Measurements from ENCODE around the gene RNF214. TPM values are rescaled to one million over a fixed set of nuclear protein-coding genes. Genes with fewer than 3 reads are reported as not detected.
A peak's percentile ranks its signal among the peaks of the same experiment; 100 is the strongest.

RNF214 gene
- total and polyA plus RNA-seq, 2 of the 13 experiments (the other 11 are each of a cell fraction or from before 2014, with no cell fraction given): 10.7 to 12.6 TPM

GRCh38 chr11:117316197-117316961 is 83.9 kb downstream of the RNF214 start, which contains the start of gene BACE1 (continued):
- TF ChIP-seq ZNF496 (CRISPR knock-in tag; IDR thresholded peaks at IDR 0.05; ENCODE audit: insufficient replicate concordance) (no peak), ETV6 (CRISPR knock-in tag; conservative IDR thresholded peaks at IDR 0.05) (no peak), ZNF44 (CRISPR knock-in tag; IDR thresholded peaks at IDR 0.05) (no peak), ZNF451 (CRISPR knock-in tag; IDR thresholded peaks at IDR 0.05) (no peak), KLF16 (CRISPR knock-in tag; IDR thresholded peaks at IDR 0.05) (no peak; a peak in 1 of 4 replicates), SP2 (CRISPR knock-in tag; IDR thresholded peaks at IDR 0.05) (peak; percentile 53), GFI1 (CRISPR knock-in tag; IDR thresholded peaks at IDR 0.05; ENCODE audit: borderline replicate concordance) (0 out of 2 replicates have a peak, but pooled peaks have one; percentile 71), ZNF292 (CRISPR knock-in tag; IDR thresholded peaks at IDR 0.05; ENCODE audit: borderline replicate concordance, low read depth) (no peak), CHD2 (IDR thresholded peaks at IDR 0.05; ENCODE audit: low read depth, low read length) (no peak), PAWR (CRISPR knock-in tag; IDR thresholded peaks at IDR 0.05; ENCODE audit: borderline replicate concordance) (no peak), ARID4A (CRISPR knock-in tag; IDR thresholded peaks at IDR 0.05; ENCODE audit: borderline replicate concordance) (peak; percentile 93), SNAPC5 (CRISPR knock-in tag; IDR thresholded peaks at IDR 0.05; ENCODE audit: borderline replicate concordance) (no peak), MATR3 (CRISPR knock-in tag; IDR thresholded peaks at IDR 0.05) (no peak), ZNF547 (CRISPR knock-in tag; IDR thresholded peaks at IDR 0.05) (no peak), RXRA (CRISPR knock-in tag; IDR thresholded peaks at IDR 0.05) (peak; percentile 27), ZNF12 (CRISPR knock-in tag; IDR thresholded peaks at IDR 0.05) (no peak)
- TF ChIP-seq, protein P1, sequence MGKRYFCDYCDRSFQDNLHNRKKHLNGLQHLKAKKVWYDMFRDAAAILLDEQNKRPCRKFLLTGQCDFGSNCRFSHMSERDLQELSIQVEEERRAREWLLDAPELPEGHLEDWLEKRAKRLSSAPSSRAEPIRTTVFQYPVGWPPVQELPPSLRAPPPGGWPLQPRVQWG (CRISPR knock-in tag; IDR thresholded peaks at IDR 0.05; ENCODE audit: borderline replicate concordance, low read depth): no peak
- TF ChIP-seq, protein P2, sequence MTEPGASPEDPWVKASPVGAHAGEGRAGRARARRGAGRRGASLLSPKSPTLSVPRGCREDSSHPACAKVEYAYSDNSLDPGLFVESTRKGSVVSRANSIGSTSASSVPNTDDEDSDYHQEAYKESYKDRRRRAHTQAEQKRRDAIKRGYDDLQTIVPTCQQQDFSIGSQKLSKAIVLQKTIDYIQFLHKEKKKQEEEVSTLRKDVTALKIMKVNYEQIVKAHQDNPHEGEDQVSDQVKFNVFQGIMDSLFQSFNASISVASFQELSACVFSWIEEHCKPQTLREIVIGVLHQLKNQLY (CRISPR knock-in tag; IDR thresholded peaks at IDR 0.05): no peak
- TF ChIP-seq, protein P3, sequence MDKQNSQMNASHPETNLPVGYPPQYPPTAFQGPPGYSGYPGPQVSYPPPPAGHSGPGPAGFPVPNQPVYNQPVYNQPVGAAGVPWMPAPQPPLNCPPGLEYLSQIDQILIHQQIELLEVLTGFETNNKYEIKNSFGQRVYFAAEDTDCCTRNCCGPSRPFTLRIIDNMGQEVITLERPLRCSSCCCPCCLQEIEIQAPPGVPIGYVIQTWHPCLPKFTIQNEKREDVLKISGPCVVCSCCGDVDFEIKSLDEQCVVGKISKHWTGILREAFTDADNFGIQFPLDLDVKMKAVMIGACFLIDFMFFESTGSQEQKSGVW (CRISPR knock-in tag; IDR thresholded peaks at IDR 0.05; ENCODE audit: borderline replicate concordance): no peak
- TF ChIP-seq, protein P4, sequence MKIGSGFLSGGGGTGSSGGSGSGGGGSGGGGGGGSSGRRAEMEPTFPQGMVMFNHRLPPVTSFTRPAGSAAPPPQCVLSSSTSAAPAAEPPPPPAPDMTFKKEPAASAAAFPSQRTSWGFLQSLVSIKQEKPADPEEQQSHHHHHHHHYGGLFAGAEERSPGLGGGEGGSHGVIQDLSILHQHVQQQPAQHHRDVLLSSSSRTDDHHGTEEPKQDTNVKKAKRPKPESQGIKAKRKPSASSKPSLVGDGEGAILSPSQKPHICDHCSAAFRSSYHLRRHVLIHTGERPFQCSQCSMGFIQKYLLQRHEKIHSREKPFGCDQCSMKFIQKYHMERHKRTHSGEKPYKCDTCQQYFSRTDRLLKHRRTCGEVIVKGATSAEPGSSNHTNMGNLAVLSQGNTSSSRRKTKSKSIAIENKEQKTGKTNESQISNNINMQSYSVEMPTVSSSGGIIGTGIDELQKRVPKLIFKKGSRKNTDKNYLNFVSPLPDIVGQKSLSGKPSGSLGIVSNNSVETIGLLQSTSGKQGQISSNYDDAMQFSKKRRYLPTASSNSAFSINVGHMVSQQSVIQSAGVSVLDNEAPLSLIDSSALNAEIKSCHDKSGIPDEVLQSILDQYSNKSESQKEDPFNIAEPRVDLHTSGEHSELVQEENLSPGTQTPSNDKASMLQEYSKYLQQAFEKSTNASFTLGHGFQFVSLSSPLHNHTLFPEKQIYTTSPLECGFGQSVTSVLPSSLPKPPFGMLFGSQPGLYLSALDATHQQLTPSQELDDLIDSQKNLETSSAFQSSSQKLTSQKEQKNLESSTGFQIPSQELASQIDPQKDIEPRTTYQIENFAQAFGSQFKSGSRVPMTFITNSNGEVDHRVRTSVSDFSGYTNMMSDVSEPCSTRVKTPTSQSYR (CRISPR knock-in tag; IDR thresholded peaks at IDR 0.05; ENCODE audit: borderline replicate concordance): peak; percentile 41; the same call in 1 of the 2 replicates

All from HepG2 (cell line).